HS-5 (cell line): ENCODE measurements around the gene TTLL5.
"Not testable (repeated sequence)": the region's sequence is repeated elsewhere in the genome, so short reads cannot be mapped to it uniquely, and the experiment has no call there.

Source experiments
- DNase-seq: peaks from one replicate; pipeline ENCODE4 v3.0.0-alpha.2; 2012; ENCODE audit warnings: low read depth

The TTLL5 gene

DNA sequence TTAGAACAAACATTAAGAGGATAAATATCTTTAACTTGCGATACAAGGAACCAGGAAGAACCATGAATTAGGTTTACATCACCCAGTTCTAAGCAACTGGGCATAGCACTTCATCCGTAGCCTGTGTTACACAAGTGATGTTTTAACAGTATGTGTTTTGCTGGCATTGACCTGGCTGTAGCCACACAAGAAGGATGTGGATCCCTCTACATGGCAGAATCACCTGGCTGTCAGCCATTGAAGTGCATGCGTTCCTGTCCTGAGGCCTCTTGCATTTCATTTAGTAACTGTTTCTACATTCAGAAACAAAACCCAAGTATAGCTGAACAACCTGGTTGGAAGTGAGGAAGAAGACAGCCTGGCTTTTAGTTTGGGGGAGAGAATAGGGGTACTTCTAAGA, 248.6 kb downstream of the TTLL5 start:
- DNase-seq, result no peak

DNA sequence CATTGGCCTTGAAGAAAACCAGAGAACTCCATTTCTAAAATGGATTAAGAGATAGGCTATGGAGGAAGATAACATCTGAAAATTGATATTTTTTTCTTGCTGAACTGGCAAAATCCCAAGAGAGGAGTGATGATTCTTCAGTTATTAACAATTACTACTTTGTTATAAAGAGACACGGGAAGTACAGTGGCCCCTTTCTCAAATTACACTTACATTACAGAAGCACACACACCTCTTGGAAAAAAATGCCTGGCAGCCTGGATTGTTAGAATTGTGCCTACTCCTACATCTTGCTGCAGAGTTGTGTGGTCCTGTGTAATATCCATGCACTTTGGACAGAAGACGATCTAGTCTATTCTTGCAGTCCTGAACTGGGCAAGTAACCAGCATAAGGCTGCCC, 249.0 kb downstream of the TTLL5 start:
- no peak for DNase-seq

DNA sequence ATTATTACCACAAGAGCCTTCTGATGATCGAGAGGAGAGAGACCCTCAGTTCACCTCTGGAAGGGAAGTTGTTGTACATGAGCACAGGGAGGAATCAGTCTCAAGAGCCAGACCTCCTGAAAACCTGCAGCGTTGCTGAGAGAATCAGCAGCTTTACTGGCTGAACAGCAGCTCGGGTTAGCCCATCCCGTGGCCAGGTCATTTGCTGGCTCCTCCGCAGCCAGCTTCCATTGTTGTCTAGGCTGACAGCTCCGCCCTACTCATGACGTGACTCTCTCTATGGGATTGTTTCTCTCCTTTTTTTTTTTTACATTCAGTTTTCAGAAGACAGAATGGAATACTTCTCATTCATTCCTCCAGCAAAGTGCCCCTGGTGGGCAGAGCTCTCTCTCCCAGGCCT, 250.8 kb downstream of the TTLL5 start:
- DNase-seq, result no peak

DNA sequence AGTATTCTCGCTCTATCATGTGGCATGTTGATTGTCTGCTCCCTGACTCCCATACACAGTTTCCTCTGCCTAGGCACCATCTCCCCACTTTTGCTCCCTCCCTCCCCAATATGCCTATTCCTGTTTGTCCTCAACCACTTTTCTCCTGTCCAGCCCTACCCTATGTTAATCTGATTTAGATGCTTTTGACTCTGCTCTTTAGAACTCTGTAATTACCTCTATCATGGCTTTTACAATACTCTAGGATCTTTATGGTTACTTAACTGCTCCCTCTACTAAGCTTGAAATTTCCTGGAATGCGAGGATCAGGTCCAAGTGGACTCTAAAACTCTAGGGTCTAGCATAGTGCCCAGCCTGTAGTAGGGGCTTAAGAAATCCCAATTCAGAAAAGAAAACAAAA, 252.1 kb downstream of the TTLL5 start:
- DNase-seq, result no peak

DNA sequence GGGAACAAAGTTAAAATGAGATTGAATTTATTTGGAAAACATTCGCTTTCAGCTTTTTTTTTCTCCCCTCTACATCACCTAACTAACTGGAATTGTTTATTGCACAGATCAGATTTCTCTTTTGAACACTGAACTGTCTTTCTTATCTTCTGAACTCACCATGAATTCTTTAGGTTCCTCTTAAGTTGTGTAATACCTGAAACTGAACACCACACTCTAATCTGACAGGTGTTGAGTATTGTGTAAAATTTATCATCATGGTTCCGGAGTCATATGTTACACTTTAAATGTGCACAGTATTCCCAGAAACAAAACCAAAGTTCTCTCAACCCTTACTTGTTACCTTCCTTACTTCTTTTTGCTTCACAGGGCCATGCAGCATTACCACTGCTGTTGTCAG, 254.0 kb downstream of the TTLL5 start:
- DNase-seq, result no peak

DNA sequence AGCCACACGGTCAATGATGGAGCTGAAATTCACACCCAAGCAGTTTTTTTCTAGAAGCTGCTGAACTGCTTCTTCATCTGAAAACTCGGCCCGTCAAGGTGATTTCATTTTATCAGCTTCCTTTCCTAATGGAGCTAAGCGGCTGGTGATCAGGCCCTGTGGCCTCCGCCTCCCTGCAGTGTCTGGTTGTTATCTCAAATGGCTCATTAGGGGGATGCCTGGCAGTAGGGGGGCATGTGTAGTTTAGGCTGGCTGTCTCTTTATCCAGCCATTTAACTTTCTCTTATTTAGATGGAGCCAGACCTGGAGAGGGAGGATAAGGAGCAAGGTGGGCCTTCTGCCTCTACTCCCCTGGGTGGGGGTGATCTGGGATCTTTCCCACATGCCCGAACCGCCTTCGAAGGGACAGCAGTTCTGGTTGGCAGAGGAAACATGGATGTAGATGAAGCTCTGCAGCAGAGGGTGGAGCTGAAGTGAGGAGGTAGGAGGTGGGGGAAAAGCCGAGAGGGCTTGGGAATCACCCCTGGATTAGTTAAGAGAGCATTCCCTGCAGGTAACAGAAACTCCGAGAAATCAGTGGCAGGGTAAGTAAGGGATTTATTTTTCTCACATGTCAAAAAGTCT, 256.4 kb downstream of the TTLL5 start:
- DNase-seq, result no peak

DNA sequence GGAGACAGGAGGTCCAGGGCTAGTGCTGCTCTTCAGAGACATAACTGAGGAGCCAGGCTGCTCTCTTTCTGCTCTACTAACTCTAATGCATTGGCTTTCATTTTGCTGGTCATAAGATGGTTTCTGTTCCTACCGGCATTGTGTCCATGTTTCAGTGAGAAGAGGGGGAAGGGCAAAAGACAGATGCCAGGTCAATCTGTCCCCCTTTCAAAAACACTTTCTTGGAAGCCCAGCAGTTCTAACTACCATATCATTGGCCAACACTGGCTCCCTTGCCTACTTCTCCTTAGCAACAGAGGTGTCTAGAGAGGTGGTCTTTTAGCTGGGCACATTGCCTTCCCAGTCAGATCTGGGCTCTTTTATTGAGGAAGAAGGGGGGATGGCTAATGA, 256.9 kb downstream of the TTLL5 start:
- DNase-seq, result no peak

DNA sequence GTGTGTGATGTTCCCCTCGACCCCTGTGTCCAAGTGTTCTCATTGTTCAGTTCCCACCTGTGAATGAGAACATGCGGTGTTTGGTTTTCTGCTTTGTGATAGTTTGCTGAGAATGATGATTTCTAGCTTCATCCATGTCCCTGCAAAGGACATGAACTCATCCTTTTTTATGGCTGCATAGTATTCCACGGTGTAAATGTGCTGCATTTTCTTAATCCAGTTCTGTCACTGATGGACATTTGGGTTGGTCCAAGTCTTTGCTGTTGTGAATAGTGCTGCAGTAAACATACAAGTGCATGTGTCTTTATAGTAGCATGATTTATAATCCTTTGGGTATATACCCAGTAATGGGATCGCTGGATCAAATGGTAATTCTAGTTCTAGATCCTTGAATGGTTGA, 259.4 kb downstream of the TTLL5 start:
- not testable (repeated sequence) for DNase-seq

DNA sequence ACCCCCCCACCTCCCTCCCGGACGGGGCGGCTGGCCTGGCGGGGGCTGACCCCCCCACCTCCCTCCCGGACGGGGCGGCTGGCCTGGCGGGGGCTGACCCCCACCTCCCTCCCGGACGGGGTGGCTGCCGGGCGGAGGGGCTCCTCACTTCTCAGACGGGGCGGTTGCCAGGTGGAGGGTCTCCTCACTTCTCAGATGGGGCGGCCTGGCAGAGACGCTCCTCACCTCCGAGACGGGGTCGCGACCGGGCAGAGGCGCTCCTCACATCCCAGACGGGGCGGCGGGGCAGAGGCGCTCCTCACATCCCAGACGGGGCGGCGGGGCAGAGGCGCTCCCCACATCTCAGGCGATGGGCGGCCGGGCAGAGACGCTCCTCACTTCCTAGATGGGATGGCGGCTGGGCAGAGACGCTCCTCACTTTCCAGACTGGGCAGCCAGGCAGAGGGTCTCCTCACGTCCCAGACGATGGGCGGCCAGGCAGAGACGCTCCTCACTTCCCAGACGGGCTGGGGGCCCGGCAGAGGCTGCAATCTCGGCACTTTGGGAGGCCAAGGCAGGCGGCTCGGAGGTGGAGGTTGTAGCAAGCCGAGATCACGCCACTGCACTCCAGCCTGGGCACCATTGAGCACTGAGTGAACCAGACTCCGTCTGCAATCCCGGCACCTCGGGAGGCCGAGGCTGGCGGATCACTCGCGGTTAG, 264.2 kb downstream of the TTLL5 start:
- DNase-seq, result not testable (repeated sequence)

DNA sequence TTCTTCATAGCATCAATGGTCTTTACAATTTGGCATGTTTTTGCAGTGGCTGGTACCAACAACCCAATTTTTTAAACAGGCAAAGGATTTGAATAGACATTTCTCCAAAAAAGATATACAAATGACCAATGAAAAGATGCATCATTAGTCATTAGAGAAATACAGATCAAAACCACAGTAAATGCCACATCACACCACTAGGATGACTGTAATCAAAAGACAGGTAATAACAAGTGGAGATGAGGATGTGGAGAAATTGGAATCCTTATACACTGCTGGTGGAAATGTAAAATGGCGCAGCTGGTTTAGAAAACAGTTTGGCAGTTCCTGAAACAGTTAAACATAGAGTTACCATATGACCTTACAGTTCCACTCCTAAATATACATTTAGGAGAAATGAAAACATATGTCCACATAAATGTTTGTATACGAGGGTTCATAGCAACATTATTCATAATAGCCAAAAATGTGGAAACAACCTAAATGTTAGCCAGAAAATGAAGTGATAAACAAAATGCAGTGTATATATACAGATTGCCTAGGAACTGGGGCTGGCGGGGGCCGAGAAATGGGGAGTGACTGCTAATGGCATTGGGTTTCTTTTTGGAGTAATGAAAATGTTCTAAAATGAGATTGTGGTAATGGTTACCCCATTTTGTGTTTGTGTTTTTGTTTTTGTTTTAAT, 265.5 kb downstream of the TTLL5 start:
- DNase-seq, result no peak

DNA sequence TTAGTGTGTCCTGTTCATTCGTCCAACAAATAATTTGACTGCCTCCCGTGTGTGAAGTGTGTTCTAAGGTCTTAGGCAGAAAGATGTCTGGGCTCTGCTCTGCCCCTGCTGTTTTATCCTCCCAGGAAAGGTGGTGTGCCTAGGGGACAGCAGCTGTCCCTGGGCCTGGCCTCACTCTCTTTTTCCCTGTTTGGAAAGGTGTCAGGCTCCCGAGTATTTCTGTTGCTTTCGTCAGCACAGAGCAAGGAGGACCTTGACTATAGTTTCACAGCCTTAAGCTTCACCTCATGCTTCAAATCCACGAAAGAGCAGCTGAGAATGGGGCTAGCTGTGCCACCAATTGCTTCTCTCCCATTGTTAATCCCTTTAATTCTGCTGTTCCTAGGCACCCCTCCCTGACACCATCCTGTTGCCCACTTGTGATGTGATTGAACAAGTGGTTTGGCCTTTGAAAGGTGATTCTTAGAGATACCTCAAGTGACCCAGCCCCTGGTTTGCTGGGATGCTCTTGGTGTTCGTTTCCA, 266.6 kb downstream of the TTLL5 start:
- DNase-seq, result no peak

DNA sequence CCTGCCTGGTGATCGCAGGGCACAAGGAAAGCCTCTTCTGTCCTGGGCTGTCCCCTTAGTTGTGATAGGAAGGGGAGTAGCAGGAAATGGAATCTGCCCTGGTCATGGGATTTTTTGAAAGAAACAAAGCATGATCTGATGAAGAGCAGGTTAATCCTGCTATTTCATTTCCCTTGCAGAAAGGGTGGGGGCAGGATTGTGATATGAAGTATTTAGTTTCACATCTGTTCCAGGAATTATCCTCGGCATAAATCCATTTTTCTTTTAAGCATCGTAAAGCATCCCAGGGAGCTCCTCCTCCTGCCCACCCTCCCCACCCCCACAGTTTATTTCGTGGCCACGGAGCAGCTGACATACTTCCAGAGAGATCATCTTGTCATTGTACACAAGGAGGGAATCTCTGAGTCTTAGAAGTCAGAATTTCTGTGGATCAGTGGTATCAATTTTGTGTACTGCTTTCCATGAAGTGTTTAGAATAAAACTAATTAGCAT, 267.7 kb downstream of the TTLL5 start:
- DNase-seq, result no peak

DNA sequence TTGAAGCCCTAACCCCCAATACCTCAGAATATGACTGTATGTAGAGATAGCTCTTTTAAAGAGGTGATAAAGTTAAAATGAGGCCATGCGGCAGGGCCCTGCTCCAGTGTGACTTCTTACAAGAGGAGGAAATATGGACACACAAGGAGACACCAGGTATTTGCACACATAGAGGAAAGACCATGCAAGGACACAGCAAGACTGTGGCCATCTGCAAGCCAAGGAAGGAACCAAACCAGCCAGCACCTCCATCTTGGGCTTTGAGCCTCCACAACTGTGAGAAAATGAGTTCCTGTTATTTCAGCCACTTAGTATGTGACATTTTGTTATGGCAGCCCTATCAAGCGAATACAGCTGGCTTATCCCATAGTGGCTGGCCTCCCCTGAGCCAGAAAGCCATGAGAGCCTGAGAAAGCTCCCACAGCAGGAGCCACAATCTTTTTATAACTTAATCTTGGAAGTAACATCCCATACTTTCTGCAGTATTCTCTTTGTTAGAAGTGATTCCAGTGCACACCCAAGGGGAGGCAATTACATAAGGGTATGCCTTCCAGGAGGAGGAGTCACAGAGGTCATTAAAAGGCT, 272.8 kb downstream of the TTLL5 start:
- no peak for DNase-seq

DNA sequence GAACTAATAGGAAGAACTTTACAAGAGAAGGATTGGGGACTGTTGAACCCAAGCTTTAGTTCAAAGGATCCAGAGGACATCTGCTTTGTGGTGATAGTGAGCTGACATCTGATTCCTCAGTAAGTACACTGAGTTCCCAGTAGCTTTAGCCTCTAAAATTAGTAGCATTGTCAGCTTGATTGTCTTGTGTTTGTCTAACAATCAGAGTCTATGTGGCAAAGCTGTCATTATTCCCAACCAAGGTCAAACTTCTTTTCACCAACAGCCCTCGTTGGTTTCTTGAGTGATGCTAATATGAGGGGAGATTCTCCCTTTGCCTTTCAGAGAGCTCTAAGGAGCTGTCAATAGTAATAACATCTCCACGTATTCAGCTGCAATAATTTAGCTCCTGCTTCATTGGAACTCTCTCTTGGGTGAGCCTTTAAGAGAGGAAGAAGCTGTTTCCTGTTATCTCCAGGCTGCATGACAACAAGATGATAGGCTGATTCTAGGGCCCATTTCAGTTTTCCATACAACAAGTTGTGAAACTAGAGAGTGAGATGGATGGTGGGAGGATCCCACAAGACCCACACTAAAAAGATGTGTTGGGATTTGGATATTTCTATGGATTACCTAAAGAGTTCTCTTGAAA, 274.1 kb downstream of the TTLL5 start:
- DNase-seq, result no peak

DNA sequence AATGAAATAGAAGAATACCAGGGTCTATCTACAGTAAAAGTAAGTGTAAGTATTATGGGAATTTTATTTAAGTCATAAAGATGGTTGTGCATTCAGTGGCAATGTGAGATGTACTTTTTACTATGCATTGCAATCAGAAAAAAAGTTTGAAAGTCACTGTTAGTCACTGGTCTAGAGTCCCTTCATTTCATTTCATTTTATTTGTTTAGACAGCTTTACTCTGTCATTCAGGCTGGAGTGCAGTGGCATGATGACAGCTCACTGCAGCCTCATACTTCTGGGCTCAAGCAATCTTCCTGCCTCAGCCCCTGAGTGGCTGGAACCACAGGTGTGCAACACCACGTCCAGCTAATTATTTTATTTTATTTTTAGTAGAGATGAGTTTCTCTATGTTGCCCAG, 278.2 kb downstream of the TTLL5 start:
- no peak for DNase-seq

DNA sequence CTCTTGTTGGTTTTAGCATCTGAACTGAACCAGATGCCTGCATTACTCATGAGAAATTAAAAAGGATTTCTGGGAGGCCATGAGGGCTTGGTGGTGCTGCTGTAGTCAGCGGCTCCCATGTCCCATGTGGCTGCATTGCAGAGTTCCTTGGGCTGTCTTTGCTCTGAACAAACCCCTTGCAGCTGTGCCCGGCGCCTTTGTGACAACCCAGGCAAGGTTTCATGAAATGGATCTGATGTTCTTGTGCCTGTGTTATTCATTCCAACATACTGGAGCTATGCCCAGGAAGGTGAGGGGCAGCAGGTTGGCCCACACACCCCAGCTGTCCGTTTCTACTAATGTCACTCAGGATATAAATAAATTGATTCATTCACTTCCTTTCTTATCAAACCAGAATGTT, 280.0 kb downstream of the TTLL5 start:
- no peak for DNase-seq

DNA sequence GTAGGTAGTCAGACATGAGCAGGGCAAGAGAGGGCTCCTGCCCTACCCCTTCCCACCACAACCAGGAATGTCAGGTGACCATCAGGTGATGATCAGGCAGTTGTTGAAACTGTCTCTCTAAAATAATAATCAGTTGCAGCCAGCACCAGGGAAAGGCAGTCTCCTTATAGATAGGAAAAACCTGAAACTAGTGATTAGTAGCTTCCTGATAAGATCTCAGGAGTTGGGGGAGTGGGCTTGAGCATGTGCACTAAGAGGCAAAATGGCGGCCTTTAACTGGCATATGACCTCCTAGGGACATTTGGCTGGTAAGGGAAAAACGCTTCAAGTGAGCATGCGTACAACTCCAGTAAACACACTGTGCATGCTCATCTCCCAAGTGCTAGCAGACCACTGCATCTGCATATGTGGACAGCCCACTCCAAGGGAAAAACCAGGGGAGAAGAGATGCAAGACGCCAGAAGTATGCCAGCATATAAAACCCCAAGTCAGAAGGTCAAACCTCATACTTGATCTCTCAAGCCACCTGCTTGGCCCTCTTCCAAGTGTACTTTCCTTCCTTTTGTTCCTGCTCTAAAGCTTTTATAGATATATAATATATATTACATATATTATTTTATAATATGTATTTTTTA, 283.7 kb downstream of the TTLL5 start:
- no peak for DNase-seq

DNA sequence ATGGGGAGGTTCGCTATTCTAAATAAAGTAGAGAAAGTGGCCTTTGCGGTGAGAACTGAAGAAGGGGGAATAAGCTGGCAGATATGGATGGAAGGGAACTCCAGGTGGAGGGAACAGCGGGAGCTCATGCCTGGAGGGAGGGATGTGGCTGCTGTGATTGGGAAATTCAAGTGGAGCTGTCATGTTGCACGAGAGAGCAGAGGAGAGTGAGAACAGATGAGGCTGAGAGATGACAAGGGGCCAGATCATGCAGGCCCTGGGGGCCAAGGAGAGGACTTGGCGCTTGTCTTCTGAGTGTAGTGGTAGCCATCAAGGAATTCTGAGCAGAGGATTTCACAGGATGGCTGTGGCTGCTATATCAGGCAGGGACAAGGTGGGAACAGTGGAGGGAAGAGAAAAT, 285.7 kb downstream of the TTLL5 start:
- DNase-seq, result no peak

DNA sequence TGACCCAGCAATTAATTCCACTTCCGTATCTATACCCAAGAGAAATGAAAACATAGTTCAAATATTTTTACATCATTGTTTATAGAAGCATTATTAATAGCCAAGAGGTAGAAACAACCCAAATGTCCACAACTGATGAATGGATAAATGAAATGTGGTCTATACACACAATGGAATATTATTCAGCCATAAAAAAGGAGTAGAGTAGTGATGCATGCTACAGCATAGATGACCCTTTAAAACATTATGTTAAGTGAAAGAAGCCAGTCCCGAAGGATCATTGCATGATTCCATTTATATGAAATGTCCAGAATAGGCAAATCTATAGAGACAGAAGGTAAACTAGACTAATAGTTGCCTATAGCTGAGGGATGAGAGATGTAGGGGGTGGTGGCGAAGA, 291.4 kb downstream of the TTLL5 start:
- no peak for DNase-seq

DNA sequence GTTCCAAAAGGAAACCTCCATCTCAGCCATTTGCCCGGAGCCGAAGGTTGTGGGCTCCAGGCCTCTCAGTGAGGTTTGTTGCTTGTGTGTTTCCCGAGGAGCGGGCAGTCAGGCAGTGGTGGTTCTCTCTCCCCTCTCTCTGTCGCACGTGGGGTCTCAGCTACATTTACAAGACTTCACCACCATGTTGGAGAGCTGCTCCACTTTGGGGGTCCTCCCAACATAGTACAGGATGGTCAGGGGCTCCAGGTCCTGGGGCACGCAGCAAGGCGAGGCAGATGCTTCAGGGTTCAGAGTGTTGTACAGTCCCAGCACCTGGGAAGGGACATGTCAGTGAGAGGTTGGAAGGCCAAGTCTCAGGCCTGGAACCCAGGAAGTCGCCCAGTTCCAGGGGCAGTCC, 298.0 kb downstream of the TTLL5 start:
- DNase-seq, result no peak

DNA sequence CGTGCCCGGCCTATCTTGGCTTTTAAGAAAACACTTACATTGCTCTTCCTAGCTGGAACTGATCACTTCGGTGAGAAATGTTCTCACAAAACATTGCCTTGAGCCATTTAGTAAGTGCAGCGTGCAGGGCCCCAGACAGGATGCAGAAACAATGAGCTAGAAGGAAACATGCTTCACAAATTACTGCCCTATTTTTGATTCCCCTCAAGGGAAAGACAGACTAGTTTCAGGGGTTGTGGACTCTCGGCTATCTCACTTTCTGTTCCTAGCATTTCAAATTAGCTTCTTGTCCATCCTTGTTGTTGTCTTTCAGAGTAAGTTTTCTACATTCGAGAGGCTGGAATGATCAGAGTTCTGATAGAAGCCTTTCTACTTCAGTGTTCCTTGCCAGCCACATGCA, 299.2 kb downstream of the TTLL5 start:
- no peak for DNase-seq

DNA sequence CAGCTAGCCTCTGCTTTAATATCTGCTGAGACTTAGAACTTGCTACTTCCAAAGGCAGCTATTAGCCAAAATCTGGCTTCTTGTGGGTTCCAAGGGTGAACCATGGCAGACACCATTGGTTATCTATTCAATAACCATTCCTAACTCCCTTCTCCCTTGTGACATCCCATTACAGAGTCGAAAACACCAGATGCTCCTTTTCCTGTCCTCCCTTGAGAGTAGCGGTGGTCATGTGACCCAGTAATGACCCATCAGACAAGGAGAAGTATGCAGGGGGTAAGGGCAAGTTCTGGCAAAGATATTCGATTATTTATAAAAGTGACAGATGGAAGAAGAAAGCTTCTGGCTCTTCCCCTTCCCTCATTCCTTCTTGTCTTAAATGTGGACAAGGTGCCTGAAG, 300.6 kb downstream of the TTLL5 start:
- DNase-seq, result no peak
